HEK293T (cell line): Measurements from ENCODE around the gene TIPARP.
"Not testable (repeated sequence)": the region's sequence is repeated elsewhere in the genome, so short reads cannot be mapped to it uniquely, and the experiment has no call there.

Experiments
- ARNT ChIP-seq: fragments of 450-650 bp; IDR thresholded peaks from 2 replicates; pipeline ENCODE4 v1.6.1; 2017; ENCODE audit warnings: mild to moderate bottlenecking
- BHLHE40 ChIP-seq: fragments of 450-650 bp; IDR thresholded peaks from 2 replicates; pipeline ENCODE4 v1.6.1; 2016; ENCODE audit warnings: mild to moderate bottlenecking, moderate library complexity, borderline replicate concordance
- FOXK2 ChIP-seq: fragments of 450-650 bp; IDR thresholded peaks from 2 replicates; pipeline ENCODE4 v1.6.1; 2016; ENCODE audit warnings: mild to moderate bottlenecking
- FOXM1 ChIP-seq: fragments of 450-650 bp; IDR thresholded peaks from 2 replicates; pipeline ENCODE4 v1.6.1; 2017; ENCODE audit warnings: mild to moderate bottlenecking, borderline replicate concordance
- HDGF ChIP-seq: fragments of 450-650 bp; IDR thresholded peaks from 2 replicates; pipeline ENCODE4 v1.6.1; 2017; ENCODE audit warnings: antibody characterized with exemption, borderline replicate concordance
- L3MBTL2 ChIP-seq: fragments of 450-650 bp; conservative IDR thresholded peaks from 2 replicates; pipeline ENCODE4 v1.6.1; 2016; ENCODE audit warnings: mild to moderate bottlenecking
- SP1 ChIP-seq: fragments of 450-650 bp; IDR thresholded peaks from 2 replicates; pipeline ENCODE4 v1.6.1; 2017
- ZNF384 ChIP-seq: fragments of 450-650 bp; IDR thresholded peaks from 2 replicates; pipeline ENCODE4 v1.6.1; 2016

DNA sequence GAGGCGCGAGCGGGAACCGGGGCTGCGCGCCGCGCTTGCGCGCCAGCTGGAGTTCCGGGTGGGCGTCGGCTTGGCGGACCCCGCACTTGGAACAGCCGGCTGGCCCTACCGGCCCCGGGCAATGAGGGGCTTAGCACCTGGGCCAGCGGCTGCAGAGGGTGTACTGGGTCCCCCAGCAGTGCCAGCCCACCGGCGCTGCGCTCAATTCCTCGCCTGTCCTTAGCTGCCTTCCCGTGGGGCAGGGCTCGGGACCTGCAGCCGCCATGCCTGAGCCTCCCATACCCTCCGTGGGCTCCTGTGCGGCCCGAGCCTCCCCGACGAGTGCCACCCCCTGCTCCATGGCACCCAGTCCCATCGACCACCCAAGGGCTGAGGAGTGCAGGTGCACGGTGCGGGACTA, 66.2 kb downstream of the TIPARP start:
- TF ChIP-seq ARNT, SP1, FOXK2, HDGF, L3MBTL2, FOXM1, BHLHE40, ZNF384: not testable (repeated sequence)
